NCI-H2196 (cell line): Measurements from ENCODE around the gene PARP12.

Experiments used
- DNase-seq: peaks from one replicate; lab custom pipeline; 2025; ENCODE audit not compliant: unreplicated experiment; lab: John Stamatoyannopoulos, UW

Gene PARP12

DNA sequence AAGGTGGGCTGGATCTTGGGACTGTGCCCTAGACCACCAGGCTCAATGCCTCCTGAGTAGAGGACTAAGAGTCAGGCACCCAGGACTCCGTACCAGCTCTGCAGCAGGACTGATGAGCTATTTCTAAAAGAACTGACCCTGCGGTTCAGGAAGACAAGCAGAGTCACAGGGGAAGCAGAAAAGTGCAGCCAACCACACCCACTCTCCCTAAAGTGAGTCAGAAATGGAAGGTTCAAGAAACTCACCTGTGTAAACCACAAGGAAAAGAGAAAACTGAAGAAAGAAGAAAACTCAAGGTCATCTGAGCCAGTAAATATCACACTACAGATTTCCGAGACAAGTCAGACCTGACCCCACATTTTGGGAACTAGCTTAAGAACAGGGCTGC, 2.5 kb downstream of the PARP12 start:
- no peak for DNase-seq

- DNase-seq, result peak; percentile 86
Observed at GRCh38 chr7:140059273-140060242, 3.2 kb downstream of the PARP12 start.

DNA sequence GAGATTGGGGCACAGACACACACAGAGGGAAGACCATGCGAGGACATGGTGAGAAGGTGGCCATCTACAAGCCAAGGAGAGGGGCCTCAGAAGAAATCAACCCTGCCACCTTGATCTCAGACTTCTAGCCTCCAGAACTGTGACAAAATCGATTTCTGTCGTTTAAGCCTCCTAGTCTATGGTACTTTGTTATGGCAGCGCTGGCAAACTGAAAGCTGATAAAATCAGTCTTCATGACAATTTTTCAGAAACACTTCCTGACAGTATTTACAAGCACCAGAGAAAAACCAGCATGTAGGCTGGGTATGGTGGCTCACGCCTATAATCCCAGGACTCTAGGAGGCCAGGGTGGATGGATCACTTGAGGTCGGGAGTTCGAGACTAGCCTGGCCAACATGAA, 4.2 kb downstream of the PARP12 start:
- no peak for DNase-seq

DNA sequence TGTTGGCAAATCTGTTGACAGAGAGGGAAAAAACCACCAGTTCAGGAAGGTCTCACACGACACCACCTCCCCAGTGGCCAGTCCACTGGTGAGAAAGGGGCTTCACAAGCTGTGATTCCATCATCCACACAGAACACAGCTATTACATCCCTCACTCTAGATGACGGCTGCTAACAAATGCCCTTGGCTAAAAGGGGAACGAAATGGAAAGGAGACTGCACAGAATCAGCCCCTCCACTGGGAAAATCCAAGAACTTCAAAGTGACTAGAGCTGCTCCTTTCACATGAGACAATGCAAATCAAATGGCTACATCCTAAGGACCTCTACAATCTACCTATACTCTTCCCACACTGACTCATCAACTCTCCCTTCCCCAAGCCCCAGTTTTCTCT, 5.6 kb downstream of the PARP12 start:
- DNase-seq, result no peak

- DNase-seq, result no peak
Observed at GRCh38 chr7:140056431-140057142, 6.2 kb downstream of the PARP12 start.

GRCh38 chr7:140055833-140056232, 6.9 kb downstream of the PARP12 start:
- no peak for DNase-seq

DNA sequence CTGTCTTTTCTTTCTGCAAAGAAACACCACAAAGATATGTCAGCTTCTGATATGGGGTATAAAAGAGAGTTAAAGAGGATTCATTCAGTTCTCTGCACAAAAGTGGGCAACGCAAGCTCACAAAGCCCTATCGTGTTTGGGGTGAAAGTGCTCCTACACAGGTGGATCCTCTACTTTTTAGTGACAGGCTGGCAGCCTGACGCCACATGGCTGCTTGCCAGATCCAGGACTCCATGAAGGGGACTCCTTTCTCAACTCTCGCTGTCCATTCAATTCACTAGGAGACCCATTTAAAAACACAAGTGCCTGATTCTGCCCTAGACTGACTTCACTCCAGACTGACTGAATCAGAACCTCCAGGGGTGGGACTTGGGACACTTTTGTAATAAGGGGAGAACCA, 8.0 kb downstream of the PARP12 start:
- DNase-seq, result no peak

- no peak for DNase-seq
Observed at GRCh38 chr7:140053812-140054539, 8.8 kb downstream of the PARP12 start.

DNA sequence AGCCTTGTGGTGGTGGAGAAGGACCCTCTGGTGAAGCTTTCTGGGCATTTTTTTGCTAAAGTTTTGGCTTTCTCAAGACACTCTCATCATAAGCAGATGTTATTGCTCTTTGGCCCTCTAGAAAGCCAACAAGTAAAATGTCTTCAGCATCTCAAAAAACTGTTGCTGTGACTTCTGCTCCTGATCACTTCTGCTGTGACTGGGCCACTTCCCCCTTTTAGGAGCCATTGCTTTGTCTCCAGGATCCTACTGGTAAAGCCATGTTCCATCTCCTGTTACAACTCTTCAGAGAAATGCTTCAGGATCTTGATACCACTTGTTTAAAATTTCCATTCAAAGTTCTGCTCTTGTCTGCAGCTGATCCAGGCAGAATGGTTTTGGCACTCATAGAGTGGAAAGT, 10.9 kb downstream of the PARP12 start:
- DNase-seq, result no peak

DNA sequence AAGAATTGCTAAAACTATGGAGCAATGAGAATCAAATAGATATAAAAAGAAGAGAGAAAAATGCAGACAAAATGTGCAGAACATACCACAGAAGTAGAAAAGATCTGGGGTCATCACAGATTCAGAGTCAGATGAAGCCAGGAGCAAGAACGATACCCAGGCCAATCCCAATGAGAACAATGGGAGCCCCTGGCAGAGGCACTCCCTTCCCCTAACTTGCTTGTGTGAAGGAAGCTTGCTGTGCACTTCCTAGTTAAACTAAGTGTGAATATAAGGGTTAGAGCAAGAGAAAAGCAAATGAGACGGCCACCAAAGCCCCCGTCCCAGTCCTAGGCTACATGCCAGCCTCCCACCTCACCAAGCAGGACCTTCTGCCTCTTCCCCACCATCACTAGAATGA, 12.7 kb downstream of the PARP12 start:
- DNase-seq, result no peak

- peak; percentile 79 for DNase-seq
Observed at GRCh38 chr7:140049339-140050024, 13.3 kb downstream of the PARP12 start.

GRCh38 chr7:140048989-140049338, 13.8 kb downstream of the PARP12 start:
- DNase-seq, result no peak

- no peak for DNase-seq
Observed at GRCh38 chr7:140048138-140048537, 14.6 kb downstream of the PARP12 start.

- no peak for DNase-seq
Observed at GRCh38 chr7:140047197-140047596, 15.6 kb downstream of the PARP12 start.

DNA sequence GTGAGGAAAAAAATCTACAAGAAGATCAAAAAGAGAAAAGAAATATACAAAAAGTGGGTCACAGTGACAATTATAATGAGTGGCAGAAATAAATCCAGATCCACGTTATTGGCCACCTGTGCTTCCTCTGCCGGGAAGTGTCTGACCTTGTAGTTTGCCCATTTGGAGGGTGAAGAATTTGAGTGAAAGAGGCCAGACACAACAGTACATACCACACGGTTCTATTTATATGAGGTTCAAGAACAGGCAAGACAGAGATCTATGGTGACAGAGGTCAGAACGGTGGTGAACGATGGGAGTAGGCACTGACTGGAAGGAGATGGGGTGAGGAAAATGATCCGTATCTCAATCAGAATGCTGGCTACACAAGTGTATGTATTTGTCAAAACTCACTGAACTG, 17.1 kb downstream of the PARP12 start:
- no peak for DNase-seq

- DNase-seq, result no peak
Observed at GRCh38 chr7:140044251-140044650, 18.5 kb downstream of the PARP12 start.

DNA sequence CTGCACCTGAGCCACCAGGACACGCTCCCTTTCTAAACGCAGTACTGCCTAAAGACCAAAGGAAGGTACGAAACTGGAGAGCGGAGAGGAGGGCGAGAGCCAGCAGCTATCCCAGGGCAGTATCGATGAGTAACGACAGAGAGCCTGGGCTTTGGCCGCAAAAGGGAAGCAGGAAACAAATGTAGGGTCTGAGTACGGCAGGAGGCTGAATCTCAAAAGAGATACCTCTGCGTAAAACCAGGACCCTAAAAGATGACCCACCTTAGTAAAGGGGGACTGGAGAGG, 20.4 kb downstream of the PARP12 start:
- no peak for DNase-seq

- no peak for DNase-seq
Observed at GRCh38 chr7:140041659-140042385, 20.9 kb downstream of the PARP12 start.

- no peak for DNase-seq
Observed at GRCh38 chr7:140039896-140040295, 22.9 kb downstream of the PARP12 start.

DNA sequence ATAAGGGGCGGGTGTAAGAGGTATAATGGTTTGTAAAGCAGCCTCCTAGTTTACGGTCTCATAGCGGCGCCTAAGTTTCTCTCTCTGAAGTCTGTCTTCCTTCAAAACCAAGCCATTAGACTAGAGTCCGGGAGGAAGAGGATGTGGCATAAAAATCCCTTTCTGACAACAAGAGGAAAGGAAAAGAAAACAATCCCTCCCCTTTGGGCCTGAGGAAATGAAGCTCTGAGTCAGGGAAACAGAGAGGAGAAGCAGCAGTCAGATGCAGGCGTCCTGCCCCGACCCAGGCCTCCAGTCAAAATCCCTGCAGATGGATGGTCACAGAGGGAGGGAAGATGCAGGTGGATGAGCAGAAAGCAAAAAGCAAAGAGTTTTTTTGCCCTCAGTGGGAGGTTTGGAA, 23.7 kb downstream of the PARP12 start:
- DNase-seq, result no peak
